Heart left ventricle (tissue), 16 donors: Measurements from ENCODE around the gene CCL7. TPM values are rescaled to one million over a fixed set of nuclear protein-coding genes. Genes with fewer than 3 reads are reported as not detected.
A peak's percentile ranks its signal among the peaks of the same experiment; 100 is the strongest.

Experiments used
- ATAC-seq, 4 donors: fragments of 200-7000 bp; cut with Tn5 transposase; one replicate each; pipeline ENCODE4 v1.9.1; 2020 to 2022; ENCODE audit warnings: moderate library complexity in 4 of 4, mild to moderate bottlenecking in 3 of 4, moderate number of reproducible peaks in 1 of 4
- DNase-seq, 5 donors: peaks; one replicate each; pipeline ENCODE4 v3.0.0-alpha.2; 2020
- H3K27ac ChIP-seq, 12 donors: fragments of 200-600 bp; sonication (generic) in 4 of 12; one replicate each; pipeline versions ENCODE4 v1.5.0 to v1.8.0; 2016 to 2022; ENCODE audit warnings: mild to moderate bottlenecking in 2 of 12
- H3K27me3 ChIP-seq, 9 donors: fragments of 200-600 bp; sonication (generic) in 2 of 9; one replicate each; pipeline versions ENCODE4 v1.5.1 to v1.8.0; 2016 to 2022; ENCODE audit warnings: mild to moderate bottlenecking in 3 of 9
- H3K36me3 ChIP-seq, 9 donors: fragments of 200-600 bp; sonication (generic) in 2 of 9; one replicate each; pipeline versions ENCODE4 v1.5.0 to v1.8.0; 2018 to 2022; ENCODE audit warnings: mild to moderate bottlenecking in 2 of 9
- H3K4me1 ChIP-seq, 12 donors: fragments of 200-600 bp; sonication (generic) in 4 of 12; one replicate each; pipeline versions ENCODE4 v1.5.0 to v1.8.0; 2016 to 2022; ENCODE audit warnings: mild to moderate bottlenecking in 3 of 12
- H3K4me3 ChIP-seq, 12 donors: fragments of 200-600 bp; sonication (generic) in 4 of 12; one replicate each; pipeline versions ENCODE4 v1.5.0 to v1.8.0; 2017 to 2022; ENCODE audit warnings: mild to moderate bottlenecking in 9 of 12, moderate library complexity in 4 of 12
- H3K9me3 ChIP-seq, 12 donors: fragments of 200-600 bp; sonication (generic) in 4 of 12; one replicate each; pipeline versions ENCODE4 v1.5.0 to v1.8.0; 2016 to 2022; ENCODE audit warnings: mild to moderate bottlenecking in 1 of 12
- POLR2A ChIP-seq, 2 donors: fragments of 450-650 bp; IDR thresholded peaks; one replicate each; pipeline ENCODE4 v1.6.1; 2017; ENCODE audit warnings: antibody characterized with exemption in 2 of 2, mild to moderate bottlenecking in 2 of 2, moderate library complexity in 2 of 2
- WGBS, 4 donors: extraction: QIAGEN DNeasy Blood & Tissue Kit in 2 of 4; methylation state at CpG; one replicate each; pipeline versions ENCODE4 v1.1.5 to v1.1.7; 2013 to 2018; 5-methylcytosine and 5-hydroxymethylcytosine counted together
- intact Hi-C, 10 donors: fragments of 100-400 bp; cut with DNase I; formaldehyde crosslinking; loops; one replicate each; pipeline versions ENCODE4 v1.11.1 to v1.14.2; 2022
- polyA plus RNA-seq, 2 donors: library from polyadenylated mRNA; stranded (reverse); fragments of 200-250 nt; gene quantifications; one replicate each; pipeline ENCODE4 v1.2.3, GENCODE V29; 2013
- total RNA-seq, 9 donors: library from RNA; depleted of rRNA in 2 of 9; stranded (reverse); fragments of >200 nt in 2 of 9; fragmentation: NEBNext Ultra II Directional in 3 of 9; extraction: Animal tissue kit (Norgen Biotek cat#: 25700) in 3 of 9; gene quantifications; one replicate each; pipeline versions ENCODE4 v1.1.0 to v1.2.4, GENCODE V29; 2016 to 2023
- TF ChIP-seq, protein P1 (sequence below), 12 donors: fragments of 200-600 bp; sonication (generic) in 4 of 12; IDR thresholded peaks; one replicate each; pipeline versions ENCODE4 v1.5.0 to v1.8.0; 2018 to 2022; ENCODE audit warnings: antibody characterized with exemption in 12 of 12, mild to moderate bottlenecking in 5 of 12
- donor health status: ischemic (EF 13 %, LVEDD 7.1; RV severe dilation, severe dysfunction).
- donor health status: healthy with polysubstance abuse.
- donor health status: DM: no; HTN: yes; CAD: no.
- donor health status: DM: no; HTN: no; CAD: no.
- donor health status: ischemic (EF 25% LVEDD 6.9; RV normal size, moderate dysfunction).
- donor health status: ischemic (EF 25% LVEDD 5.7; RV mildly dilated, moderate dysfunction).
- donor health status: healthy.
- donor health status: DM: yes; HTN: yes; CAD: no.
- donor health status: ischemic (EF 35%, LVEDD 5.7; RV mildly dilated, moderate dysfunction).
- donor health status: nonischemic (EF 11% LVEDD 7.7; RV severe dilation, severe dysfunction).
- donor health status: DM: yes; HTN: yes; CAD: no.
- donor health status: PGD.
- donor health status: ischemic (EF 29% LVEDD 5.4; RV normal size, mild dysfunction).
- donor health status: nonischemic (EF 23%, LVEDD 6.1; RV moderate dilation, normal function).

The CCL7 gene
- total and polyA plus RNA-seq, 11 donors: 0.36 to 3.4 TPM; not detected in 9

DNA sequence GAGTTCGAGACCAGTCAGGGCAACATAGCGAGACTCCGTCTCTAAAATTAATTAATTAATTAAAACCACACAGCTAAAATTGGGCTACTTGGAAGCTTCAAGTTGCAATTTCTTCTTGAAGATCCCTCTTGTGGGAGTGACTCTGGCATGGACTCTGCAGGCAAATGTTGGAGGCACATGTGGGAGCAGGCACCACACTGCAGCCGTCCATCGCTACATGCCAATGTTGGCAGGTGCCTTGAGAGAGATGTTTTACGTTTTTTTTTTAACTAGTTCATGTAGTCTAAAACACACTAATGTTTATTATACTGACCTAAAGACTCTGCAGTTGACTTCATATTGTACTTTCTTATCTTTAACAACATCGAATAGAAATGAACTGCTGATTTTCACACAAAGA, 41.3 kb downstream of the CCL7 start:
- intact Hi-C loops: no loop called here
- Histone ChIP-seq H3K27ac (peak overlapping the region in 2 of 12 donors; percentile 26 to 37), H3K4me1 (peaks cover 0 to 67% (median 30%) of the 10 kb centered on the region in 12 donors), H3K9me3 (no peaks in the 10 kb centered on the region), H3K36me3 (no peaks in the 10 kb centered on the region), H3K4me3 (no peak overlapping the region), H3K27me3 (no peaks in the 10 kb centered on the region)
- WGBS, 4 donors: 79 to 89% (median 87%) methylated on average over 7 of the region's 7 CpGs
- ATAC-seq (no peak), DNase-seq (no peak)
- TF ChIP-seq, protein P1, sequence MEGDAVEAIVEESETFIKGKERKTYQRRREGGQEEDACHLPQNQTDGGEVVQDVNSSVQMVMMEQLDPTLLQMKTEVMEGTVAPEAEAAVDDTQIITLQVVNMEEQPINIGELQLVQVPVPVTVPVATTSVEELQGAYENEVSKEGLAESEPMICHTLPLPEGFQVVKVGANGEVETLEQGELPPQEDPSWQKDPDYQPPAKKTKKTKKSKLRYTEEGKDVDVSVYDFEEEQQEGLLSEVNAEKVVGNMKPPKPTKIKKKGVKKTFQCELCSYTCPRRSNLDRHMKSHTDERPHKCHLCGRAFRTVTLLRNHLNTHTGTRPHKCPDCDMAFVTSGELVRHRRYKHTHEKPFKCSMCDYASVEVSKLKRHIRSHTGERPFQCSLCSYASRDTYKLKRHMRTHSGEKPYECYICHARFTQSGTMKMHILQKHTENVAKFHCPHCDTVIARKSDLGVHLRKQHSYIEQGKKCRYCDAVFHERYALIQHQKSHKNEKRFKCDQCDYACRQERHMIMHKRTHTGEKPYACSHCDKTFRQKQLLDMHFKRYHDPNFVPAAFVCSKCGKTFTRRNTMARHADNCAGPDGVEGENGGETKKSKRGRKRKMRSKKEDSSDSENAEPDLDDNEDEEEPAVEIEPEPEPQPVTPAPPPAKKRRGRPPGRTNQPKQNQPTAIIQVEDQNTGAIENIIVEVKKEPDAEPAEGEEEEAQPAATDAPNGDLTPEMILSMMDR (IDR thresholded peaks at IDR 0.05): no peak
- TF ChIP-seq POLR2A (IDR thresholded peaks at IDR 0.05): no peak

DNA sequence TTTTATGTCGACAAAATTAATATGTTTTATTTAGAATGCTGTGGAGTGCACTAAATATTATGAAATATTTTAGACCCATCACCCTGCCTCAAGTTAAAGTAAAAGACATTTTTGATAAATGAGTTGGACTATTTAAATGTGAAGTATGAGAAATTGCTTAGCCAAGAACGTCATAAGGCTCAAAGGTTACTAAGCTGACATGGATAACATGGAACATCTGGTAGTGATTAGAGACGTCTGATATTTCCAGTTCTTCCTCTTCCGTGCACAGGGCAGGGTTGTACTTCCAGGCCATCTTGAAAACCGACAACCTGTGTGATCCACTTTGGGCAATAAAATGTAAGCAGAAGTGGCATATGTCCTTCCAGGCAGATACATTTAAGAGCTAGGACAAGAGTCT, 42.1 kb downstream of the CCL7 start:
- DNase-seq (no peak), ATAC-seq (peak; percentile 37 to 88 (median 75))
- intact Hi-C loops: no loop called here
- H3K27me3 ChIP-seq: no peaks in the 10 kb centered on the region
- TF ChIP-seq POLR2A (IDR thresholded peaks at IDR 0.05): no peak
- TF ChIP-seq, protein P1 (IDR thresholded peaks at IDR 0.05): no peak
- H3K4me3 ChIP-seq: no peak overlapping the region
- H3K4me1 ChIP-seq: peaks cover 0 to 59% (median 23%) of the 10 kb centered on the region in 12 donors
- WGBS, 4 donors: 51 to 60% (median 52%) methylated on average over 5 of the region's 5 CpGs
- no peaks in the 10 kb centered on the region for H3K36me3 ChIP-seq
- no peaks in the 10 kb centered on the region for H3K9me3 ChIP-seq
- peak overlapping the region in 9 of 12 donors; percentile 35 to 86 (median 51) for H3K27ac ChIP-seq

DNA sequence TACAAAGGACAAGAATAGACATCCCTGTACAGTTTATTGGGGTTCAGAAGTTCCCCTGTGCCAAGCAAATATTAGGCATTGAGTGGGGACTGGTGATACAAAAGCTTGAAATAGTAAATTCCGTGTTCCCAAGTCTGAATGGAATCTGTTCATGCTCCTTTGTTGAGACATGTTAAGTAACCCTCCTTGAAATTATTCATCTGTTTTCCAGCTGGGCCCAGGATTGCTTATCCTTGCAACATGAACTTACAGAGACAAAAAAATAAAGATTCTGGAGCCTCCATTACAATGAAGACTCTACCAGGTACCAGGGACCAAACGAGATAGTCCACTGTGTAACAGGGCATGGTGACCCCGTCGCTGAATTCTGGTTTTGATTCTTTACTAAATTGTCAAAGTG, 43.1 kb downstream of the CCL7 start:
- Histone ChIP-seq H3K4me1 (peaks cover 0 to 53% (median 16%) of the 10 kb centered on the region in 12 donors), H3K27me3 (no peaks in the 10 kb centered on the region), H3K36me3 (no peaks in the 10 kb centered on the region), H3K27ac (peak overlapping the region in 11 of 12 donors; percentile 4 to 86 (median 51)), H3K9me3 (no peaks in the 10 kb centered on the region), H3K4me3 (no peak overlapping the region)
- ATAC-seq (peak in 3 of 4 donors; percentile 62 to 87 (median 65)), DNase-seq (no peak)
- 82 to 87% (median 85%) methylated on average over 4 of the region's 4 CpGs for WGBS, 4 donors
- TF ChIP-seq, protein P1 (IDR thresholded peaks at IDR 0.05): no peak
- no peak for TF ChIP-seq POLR2A (IDR thresholded peaks at IDR 0.05)
- intact Hi-C loops: no loop called here

DNA sequence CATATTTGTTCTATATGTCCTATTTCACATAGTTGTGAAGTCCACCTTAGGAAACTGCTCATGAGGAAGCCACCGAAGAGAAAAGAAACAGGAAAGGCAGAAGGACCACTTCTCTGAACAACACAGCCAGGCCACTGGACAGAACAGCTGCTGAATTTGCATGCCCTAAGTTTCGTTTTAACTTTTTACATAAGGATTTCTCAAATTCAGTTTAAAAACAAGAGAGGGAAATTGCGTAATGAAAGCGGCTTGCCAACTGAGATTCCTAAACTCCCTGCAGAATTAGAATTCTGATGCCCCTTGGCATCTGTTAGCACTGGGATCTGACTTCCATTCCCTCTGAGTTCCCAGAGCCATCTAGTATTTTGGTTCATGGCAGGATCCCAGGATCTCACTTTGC, 44.3 kb downstream of the CCL7 start:
- Histone ChIP-seq H3K27ac (peak overlapping the region in 11 of 12 donors; percentile 27 to 86 (median 60)), H3K36me3 (no peaks in the 10 kb centered on the region), H3K27me3 (no peaks in the 10 kb centered on the region), H3K9me3 (no peaks in the 10 kb centered on the region), H3K4me1 (peaks cover 0 to 53% (median 18%) of the 10 kb centered on the region in 12 donors), H3K4me3 (no peak overlapping the region)
- TF ChIP-seq, protein P1 (IDR thresholded peaks at IDR 0.05): no peak
- TF ChIP-seq POLR2A (IDR thresholded peaks at IDR 0.05): no peak
- peak in 3 of 5 donors; percentile 28 to 41 (median 30) for DNase-seq
- peak in 3 of 4 donors; percentile 40 to 55 (median 52) for ATAC-seq
- WGBS, 4 donors: 36 to 50% (median 42%) methylated on average over 4 of the region's 4 CpGs
- intact Hi-C loops: no loop called here
